GM12864 (cell line): ENCODE measurements around the gene SH2D6.

Source experiments
- DNase-seq: peaks from one replicate; pipeline ENCODE4 v3.0.0-alpha.2; 2011; ENCODE audit warnings: low read depth
- H3K4me3 ChIP-seq: 2 replicates; pipeline ENCODE4 v1.5.1; 2011; ENCODE audit warnings: mild to moderate bottlenecking, low read depth, low read length, control low read depth
- CTCF ChIP-seq: IDR thresholded peaks from 2 replicates; pipeline ENCODE4 v1.5.1; 2011; ENCODE audit warnings: low read depth, mild to moderate bottlenecking, moderate library complexity, low read length, control low read depth, inconsistent platforms; ENCODE audit errors: missing control alignments

Gene SH2D6

GRCh38 chr2:85423525-85423924 is 5.0 kb downstream of the SH2D6 start:
- no peak for TF ChIP-seq CTCF
- no peak for DNase-seq
- H3K4me3 ChIP-seq, result no peak overlapping the region

- DNase-seq, result no peak
- TF ChIP-seq CTCF, result no peak
- no peak overlapping the region for H3K4me3 ChIP-seq
Measured at GRCh38 chr2:85425588-85425987, 7.1 kb downstream of the SH2D6 start.

- DNase-seq, result no peak
- TF ChIP-seq CTCF, result no peak
- H3K4me3 ChIP-seq, result no peak overlapping the region
Measured at GRCh38 chr2:85427300-85427835, 8.9 kb downstream of the SH2D6 start.

- no peak for TF ChIP-seq CTCF
- H3K4me3 ChIP-seq, result no peak overlapping the region
- no peak for DNase-seq
Measured at GRCh38 chr2:85428343-85428881, 9.9 kb downstream of the SH2D6 start.

GRCh38 chr2:85429213-85429923 is 10.9 kb downstream of the SH2D6 start:
- DNase-seq, result no peak
- TF ChIP-seq CTCF, result no peak

GRCh38 chr2:85429924-85430289 is 11.4 kb downstream of the SH2D6 start:
- H3K4me3 ChIP-seq, result no peak overlapping the region
- DNase-seq, result no peak
- no peak for TF ChIP-seq CTCF

More at GRCh38 chr2:85429213-85429923, 10.9 kb downstream of the SH2D6 start:
- H3K4me3 ChIP-seq, result no peak overlapping the region
